SK-MEL-5 (cell line): ENCODE measurements around the gene TPD52L3. TPM values are rescaled to one million over a fixed set of nuclear protein-coding genes. Genes with fewer than 3 reads are reported as not detected.

Experiments
- total RNA-seq: library from RNA; depleted of rRNA; stranded (reverse); fragments of >200 nt; shearing (Covaris generic); gene quantifications from 2 replicates; pipeline ENCODE4 v1.2.3, GENCODE V29; 2014; rRNA removed

The TPD52L3 gene
- total RNA-seq, 1 experiment from 2014 or later, result not detected

Other genes starting within 250 kb of the TPD52L3 start
- gene IL33, start 112.6 kb upstream of the TPD52L3 start, total RNA-seq, result 0.05 TPM in 1 of 2 replicates, not detected in the other
- gene UHRF2, start 84.8 kb downstream of the TPD52L3 start, total RNA-seq, result 21.3 and 22.1 TPM in 2 replicates